ENCODE measurements around the gene FBXO44. TPM values are rescaled to one million over a fixed set of nuclear protein-coding genes. Genes with fewer than 3 reads are reported as not detected.

The FBXO44 gene
- total RNA-seq, 2 experiments from 2014 or later = 18.1 to 20.4 TPM

- no peaks in the 10 kb centered on the region for H3K36me3 Mint-ChIP-seq (ENCODE audit: low read depth)
These were observed 4.9 kb upstream of the FBXO44 start for GRCh38 chr1:11649624-11650330.

GRCh38 chr1:11650331-11650991 is 4.2 kb upstream of the FBXO44 start:
- H3K27ac Mint-ChIP-seq = peak overlapping the region; percentile 55
- H3K27me3 Mint-ChIP-seq = no peaks in the 10 kb centered on the region
- DNase-seq = peak; percentile 96
- peak overlapping the region; percentile 69 for H3K4me3 Mint-ChIP-seq
- TF ChIP-seq CTCF (IDR thresholded peaks at IDR 0.05) = peak; percentile 86
- peaks cover 19% of the 10 kb centered on the region for H3K4me1 Mint-ChIP-seq (ENCODE audit: low read depth)
- intact Hi-C loops (cut with micrococcal nuclease) = loop anchor here (5.0 kb wide), 1 partner anchor 82 kb away; no protein-coding TSS in a partner anchor
- H3K9me3 Mint-ChIP-seq = no peaks in the 10 kb centered on the region
- POLR2A ChIA-PET = interaction anchor here (0.5 to 7.1 kb wide), 7 partner anchors 12 to 590 kb away, joined by 3 to 42 read pairs (median 11); partner anchors contain the start of genes AGTRAP and FBXO6
- CTCF ChIA-PET = interaction anchor here (0.6 to 12.3 kb wide), 33 partner anchors 9 to 612 kb away, joined by 3 to 136 read pairs (median 4); partner anchors contain the start of genes AGTRAP, DISP3, EXOSC10 and FBXO6
- peak; percentile 85 for ATAC-seq
- no peaks in the 10 kb centered on the region for H3K36me3 Mint-ChIP-seq (ENCODE audit: low read depth)

More at GRCh38 chr1:11649624-11650330, 4.9 kb upstream of the FBXO44 start:
- peak overlapping the region; percentile 48 for H3K4me3 Mint-ChIP-seq
- no peaks in the 10 kb centered on the region for H3K9me3 Mint-ChIP-seq
- no peak for TF ChIP-seq CTCF (IDR thresholded peaks at IDR 0.05)
- peaks cover 17% of the 10 kb centered on the region for H3K4me1 Mint-ChIP-seq (ENCODE audit: low read depth)
- ATAC-seq (no peak), DNase-seq (no peak)
- H3K27me3 Mint-ChIP-seq = no peaks in the 10 kb centered on the region
- no peak overlapping the region for H3K27ac Mint-ChIP-seq
- CTCF ChIA-PET = interaction anchor here (0.7 to 12.3 kb wide), 32 partner anchors 8 to 612 kb away, joined by 3 to 136 read pairs (median 4); partner anchors contain the start of genes AGTRAP, DISP3, EXOSC10 and FBXO6
- intact Hi-C loops (cut with micrococcal nuclease) = loop anchor here (5.0 to 10.0 kb wide), 3 partner anchors 68 to 175 kb away; partner anchors contain the start of gene DISP3
- POLR2A ChIA-PET = interaction anchor here (0.5 to 7.1 kb wide), 7 partner anchors 13 to 589 kb away, joined by 3 to 42 read pairs (median 4); partner anchors contain the start of genes AGTRAP and FBXO6

GRCh38 chr1:11651017-11651416 is 3.7 kb upstream of the FBXO44 start:
- Mint-ChIP-seq H3K4me1 (ENCODE audit: low read depth) (peaks cover 24% of the 10 kb centered on the region), H3K9me3 (no peaks in the 10 kb centered on the region), H3K27ac (peak overlapping the region; percentile 55), H3K27me3 (no peaks in the 10 kb centered on the region), H3K36me3 (ENCODE audit: low read depth) (peaks cover 3% of the 10 kb centered on the region), H3K4me3 (peak overlapping the region; percentile 69)
- no peak for DNase-seq
- CTCF ChIA-PET = interaction anchor here (0.6 to 12.3 kb wide), 25 partner anchors 9 to 613 kb away, joined by 3 to 136 read pairs (median 6); partner anchors contain the start of genes AGTRAP, EXOSC10 and FBXO6
- intact Hi-C loops (cut with micrococcal nuclease) = loop anchor here (5.0 kb wide), 1 partner anchor 81 kb away; no protein-coding TSS in a partner anchor
- POLR2A ChIA-PET = interaction anchor here (1.2 to 7.1 kb wide), 5 partner anchors 12 to 590 kb away, joined by 4 to 42 read pairs (median 12); partner anchors contain the start of genes AGTRAP and FBXO6
- ATAC-seq = no peak
- TF ChIP-seq CTCF (IDR thresholded peaks at IDR 0.05) = no peak

GRCh38 chr1:11652203-11652780 is 2.4 kb upstream of the FBXO44 start:
- Mint-ChIP-seq H3K27ac (no peak overlapping the region), H3K36me3 (ENCODE audit: low read depth) (peaks cover 6% of the 10 kb centered on the region), H3K27me3 (no peaks in the 10 kb centered on the region), H3K4me3 (no peak overlapping the region), H3K9me3 (no peaks in the 10 kb centered on the region), H3K4me1 (ENCODE audit: low read depth) (peaks cover 25% of the 10 kb centered on the region)
- ChIA-PET POLR2A (interaction anchor here (3.3 to 7.1 kb wide), 2 partner anchors 10 to 67 kb away, joined by 11 to 42 read pairs; partner anchors contain the start of gene FBXO6), CTCF (interaction anchor here (1.7 to 12.3 kb wide), 4 partner anchors 10 to 615 kb away, joined by 6 to 136 read pairs (median 41); partner anchors contain the start of gene FBXO6)
- TF ChIP-seq CTCF (IDR thresholded peaks at IDR 0.05) = no peak
- intact Hi-C loops (cut with micrococcal nuclease) = loop anchor here (5.0 kb wide), 1 partner anchor 80 kb away; no protein-coding TSS in a partner anchor
- DNase-seq (no peak), ATAC-seq (no peak)
